GM12892 (cell line): ENCODE data around the gene PF4V1.
A peak's percentile ranks its signal among the peaks of the same experiment; 100 is the strongest.

Source experiments
- DNase-seq: peaks from one replicate; pipeline ENCODE4 v3.0.0; 2011; ENCODE audit not compliant: insufficient read length
- FAIRE-seq: peaks from 2 replicates; lab custom pipeline; 2011; peaks lifted over from hg19 to GRCh38; lab: Jason Lieb, UNC
- POLR2A ChIP-seq: IDR thresholded peaks from 2 replicates; pipeline ENCODE4 v1.6.1; 2011; ENCODE audit warnings: low read depth, low read length, control low read depth
- POLR2AphosphoS5 ChIP-seq: IDR thresholded peaks from 2 replicates; pipeline ENCODE4 v1.6.1; 2011; ENCODE audit warnings: low read depth, low read length, control low read depth
- TAF1 ChIP-seq: IDR thresholded peaks from 2 replicates; pipeline ENCODE4 v1.6.1; 2011; ENCODE audit warnings: low read depth, mild to moderate bottlenecking, control low read depth, low read length, borderline replicate concordance

The PF4V1 gene

GRCh38 chr4:73850261-73850970, 2.7 kb upstream of the PF4V1 start:
- DNase-seq: no peak
- no peak for FAIRE-seq
- TF ChIP-seq POLR2AphosphoS5 (no peak), POLR2A (no peak), TAF1 (no peak)

- DNase-seq (no peak), FAIRE-seq (no peak)
- TF ChIP-seq TAF1 (no peak), POLR2AphosphoS5 (no peak), POLR2A (no peak)
Observed at GRCh38 chr4:73851293-73851692, 1.8 kb upstream of the PF4V1 start.

- TF ChIP-seq POLR2AphosphoS5 (no peak), TAF1 (no peak), POLR2A (no peak)
- FAIRE-seq (no peak), DNase-seq (no peak)
Observed at GRCh38 chr4:73852771-73853170, 325 bp upstream of the PF4V1 start.

GRCh38 chr4:73853718-73854473, 800 bp downstream of the PF4V1 start:
- FAIRE-seq (peak; percentile 73), DNase-seq (no peak)
- TF ChIP-seq TAF1: no peak
- no peak for TF ChIP-seq POLR2A
- TF ChIP-seq POLR2AphosphoS5: no peak

GRCh38 chr4:73855406-73855805, 2.3 kb downstream of the PF4V1 start:
- FAIRE-seq (no peak), DNase-seq (no peak)
- TF ChIP-seq TAF1 (no peak), POLR2AphosphoS5 (no peak), POLR2A (no peak)

- FAIRE-seq (no peak), DNase-seq (no peak)
- TF ChIP-seq POLR2AphosphoS5: no peak
- TF ChIP-seq POLR2A: no peak
Observed at GRCh38 chr4:73856518-73856917, 3.4 kb downstream of the PF4V1 start.

GRCh38 chr4:73859614-73860088, 6.6 kb downstream of the PF4V1 start:
- FAIRE-seq: no peak
- no peak for TF ChIP-seq POLR2A
- no peak for TF ChIP-seq TAF1
- TF ChIP-seq POLR2AphosphoS5: no peak
- DNase-seq: no peak

- no peak for FAIRE-seq
- no peak for DNase-seq
- TF ChIP-seq POLR2AphosphoS5: no peak
- no peak for TF ChIP-seq POLR2A
- TF ChIP-seq TAF1: no peak
Observed at GRCh38 chr4:73860181-73860580, 7.1 kb downstream of the PF4V1 start.

- TF ChIP-seq TAF1 (no peak), POLR2AphosphoS5 (no peak)
- no peak for DNase-seq
Observed at GRCh38 chr4:73860917-73861316, 7.8 kb downstream of the PF4V1 start.

GRCh38 chr4:73862322-73862721, 9.2 kb downstream of the PF4V1 start:
- no peak for TF ChIP-seq POLR2AphosphoS5
- TF ChIP-seq POLR2A: no peak
- no peak for TF ChIP-seq TAF1
- no peak for DNase-seq
- FAIRE-seq: no peak

More at GRCh38 chr4:73860917-73861316, 7.8 kb downstream of the PF4V1 start:
- FAIRE-seq: no peak

- no peak for DNase-seq
- no peak for FAIRE-seq
- TF ChIP-seq POLR2A (no peak), TAF1 (no peak), POLR2AphosphoS5 (no peak)
Observed at GRCh38 chr4:73864365-73864764, 11.3 kb downstream of the PF4V1 start.

GRCh38 chr4:73864961-73865360, 11.9 kb downstream of the PF4V1 start:
- FAIRE-seq (no peak), DNase-seq (no peak)
- TF ChIP-seq TAF1: no peak
- TF ChIP-seq POLR2AphosphoS5: no peak
- no peak for TF ChIP-seq POLR2A
